Activated naive CD4-positive, alpha-beta T cell treated with anti-CD3 and anti-CD28 coated beads, Interleukin-2, amount 50 U/mL, for 72 hours (primary cell): ENCODE results near the gene TRABD. TPM values are rescaled to one million over a fixed set of nuclear protein-coding genes. Genes with fewer than 3 reads are reported as not detected.
"Not testable (repeated sequence)": the region's sequence is repeated elsewhere in the genome, so short reads cannot be mapped to it uniquely, and the experiment has no call there.

Experiments used
- ATAC-seq, 2 donors: fragments of 150-1000 bp; cut with Tn5 transposase; 2 replicates each; pipeline ENCODE4 v1.10.0; 2021; ENCODE audit warnings: mild to moderate bottlenecking in 2 of 2, moderate library complexity in 2 of 2
- DNase-seq, 2 donors: peaks; one replicate each; pipeline ENCODE4 v3.0.0; 2021 to 2022; ENCODE audit warnings: low spot score in 2 of 2
- H3K27ac Mint-ChIP-seq, 2 donors: one replicate each; pipeline ENCODE4 v1.8.0; 2022; ENCODE audit warnings: mild to moderate bottlenecking in 2 of 2, mixed read lengths in 2 of 2
- H3K36me3 Mint-ChIP-seq, 2 donors: one replicate each; pipeline ENCODE4 v1.8.0; 2022; ENCODE audit warnings: mixed read lengths in 2 of 2
- H3K9me3 Mint-ChIP-seq, 2 donors: one replicate each; pipeline ENCODE4 v1.8.0; 2022; ENCODE audit warnings: mixed read lengths in 2 of 2
- total RNA-seq, 2 donors: library from RNA; stranded (reverse); gene quantifications; one replicate each; pipeline ENCODE4 v1.2.3, GENCODE V29; 2022

Gene TRABD
- total RNA-seq, 2 donors from 2014 or later: 84.4 to 98.2 TPM

DNA sequence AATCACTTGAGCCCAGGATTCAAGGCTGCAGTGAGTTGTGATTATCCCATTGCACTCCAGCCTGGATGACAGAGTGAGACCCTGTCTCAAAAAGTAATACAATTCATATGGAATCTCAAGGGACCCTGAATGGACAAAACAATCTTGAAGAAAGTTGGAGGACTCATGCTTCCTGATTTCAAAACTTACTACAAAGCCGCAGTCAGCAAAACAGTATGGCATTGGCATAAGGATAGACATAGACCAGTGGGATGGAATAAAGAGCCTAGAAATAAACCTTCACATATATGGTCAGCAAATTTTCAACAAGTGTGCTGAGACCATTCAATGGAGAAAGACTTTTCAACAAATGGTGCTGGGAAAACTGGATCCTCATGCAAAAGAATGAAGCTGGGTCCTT lies 17.6 kb downstream of the TRABD start:
- Mint-ChIP-seq H3K36me3 (no peaks in the 10 kb centered on the region), H3K27ac (no peak overlapping the region), H3K9me3 (no peaks in the 10 kb centered on the region)
- DNase-seq: no peak
- no peak for ATAC-seq

DNA sequence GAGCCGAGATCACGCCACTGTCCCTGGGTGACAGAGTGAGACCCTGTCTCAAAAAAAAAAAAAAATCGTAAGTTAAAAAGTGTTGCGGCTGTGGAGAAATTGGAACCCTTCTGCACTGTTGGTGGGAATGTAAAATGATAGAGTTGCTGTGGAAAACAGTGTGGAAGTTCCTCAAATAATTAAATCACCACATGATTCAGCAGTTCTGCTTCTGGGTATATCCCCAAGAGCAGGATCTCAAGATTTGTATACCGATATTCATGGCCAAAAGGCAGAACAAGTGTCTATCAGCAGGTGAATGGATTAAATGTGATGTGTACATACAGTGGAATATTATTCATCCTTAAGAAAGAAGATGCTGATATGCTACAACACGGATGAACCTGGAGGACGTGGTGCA lies 18.9 kb downstream of the TRABD start:
- DNase-seq: no peak
- no peak for ATAC-seq
- H3K36me3 Mint-ChIP-seq: no peaks in the 10 kb centered on the region
- peak overlapping the region; percentile 6 to 40 for H3K27ac Mint-ChIP-seq
- no peaks in the 10 kb centered on the region for H3K9me3 Mint-ChIP-seq

DNA sequence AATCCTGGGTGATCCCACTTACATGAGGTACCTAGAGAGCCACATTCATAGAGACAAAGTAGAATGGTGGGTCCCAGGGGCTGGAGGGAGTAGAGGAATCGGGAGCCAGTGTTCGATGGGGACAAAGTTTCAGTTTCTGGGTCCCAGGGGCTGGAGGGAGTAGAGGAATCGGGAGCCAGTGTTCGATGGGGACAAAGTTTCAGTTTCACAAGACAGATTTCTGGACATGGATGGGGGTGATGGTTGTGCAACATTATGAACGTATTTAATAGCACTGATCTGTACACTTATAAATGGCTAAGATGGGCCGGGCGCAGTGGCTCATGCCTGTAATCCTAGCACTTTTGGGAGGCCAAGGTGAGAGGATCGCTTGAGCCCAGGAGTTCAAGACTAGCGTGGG lies 19.3 kb downstream of the TRABD start:
- not testable (repeated sequence) for DNase-seq

DNA sequence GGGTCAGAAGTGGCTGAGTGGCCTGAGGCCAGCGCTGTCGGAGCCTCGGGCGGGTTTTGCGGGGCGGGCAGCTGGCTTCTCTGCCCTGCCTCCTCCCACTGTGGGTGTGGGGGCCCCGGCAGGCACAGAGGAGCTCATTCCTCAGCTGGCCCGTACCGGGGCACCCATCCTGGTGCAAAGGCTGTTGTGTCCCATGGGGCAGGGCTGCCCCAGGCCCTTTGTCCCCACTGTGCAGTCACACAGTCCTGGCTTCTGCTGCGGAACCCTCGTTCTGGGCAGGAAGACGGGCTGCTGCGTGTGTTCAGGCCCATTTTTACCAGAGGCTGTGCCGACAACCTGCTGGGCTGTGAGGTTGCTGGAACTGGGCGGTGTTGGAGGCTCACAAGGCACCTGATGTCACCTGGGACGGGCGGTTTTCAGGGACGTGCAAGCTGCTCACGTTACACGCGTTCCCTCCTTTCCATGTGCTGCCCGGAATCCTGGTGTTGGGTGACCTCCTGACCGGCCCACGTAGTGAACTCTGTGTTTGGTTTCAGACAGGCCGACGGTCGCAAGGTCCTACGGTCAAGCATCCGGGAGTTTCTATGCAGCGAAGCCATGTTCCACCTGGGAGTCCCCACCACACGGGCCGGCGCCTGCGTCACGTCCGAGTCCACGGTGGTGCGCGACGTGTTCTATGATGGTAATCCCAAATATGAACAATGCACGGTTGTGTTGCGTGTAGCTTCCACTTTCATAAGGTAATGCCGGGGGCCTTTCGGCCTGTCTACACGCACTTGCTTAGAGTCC lies 20.3 kb downstream of the TRABD start:
- DNase-seq (no peak), ATAC-seq (no peak)
- Mint-ChIP-seq H3K36me3 (no peaks in the 10 kb centered on the region), H3K9me3 (no peaks in the 10 kb centered on the region), H3K27ac (no peak overlapping the region)

More for the DNA sequence above, 19.3 kb downstream of the TRABD start:
- ATAC-seq, H3K36me3 Mint-ChIP-seq, H3K9me3 Mint-ChIP-seq: not testable (repeated sequence)
- peak overlapping the region; percentile 40 to 41 for H3K27ac Mint-ChIP-seq

DNA sequence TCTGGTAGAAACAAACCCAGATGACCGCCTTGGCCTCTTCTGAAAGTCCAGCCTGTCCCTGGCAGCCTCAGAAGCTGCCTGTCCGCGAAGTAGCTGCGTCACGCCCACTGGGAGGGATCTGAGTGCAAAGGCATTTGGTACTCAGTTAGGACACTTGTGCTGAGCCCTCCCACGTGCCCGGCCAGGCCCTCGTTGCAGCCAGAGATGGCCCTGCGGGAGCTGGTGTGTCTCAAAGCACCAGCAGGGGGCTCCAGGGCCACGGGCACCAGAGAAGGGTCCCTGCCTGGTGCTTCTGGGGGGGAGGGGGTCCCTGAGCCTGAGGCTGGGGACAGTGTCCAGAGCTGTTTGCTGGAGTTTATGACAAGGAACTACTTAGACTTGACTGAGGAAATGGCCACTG lies 20.9 kb downstream of the TRABD start:
- H3K27ac Mint-ChIP-seq: no peak overlapping the region
- H3K36me3 Mint-ChIP-seq: no peaks in the 10 kb centered on the region
- no peaks in the 10 kb centered on the region for H3K9me3 Mint-ChIP-seq
- ATAC-seq (no peak), DNase-seq (no peak)

DNA sequence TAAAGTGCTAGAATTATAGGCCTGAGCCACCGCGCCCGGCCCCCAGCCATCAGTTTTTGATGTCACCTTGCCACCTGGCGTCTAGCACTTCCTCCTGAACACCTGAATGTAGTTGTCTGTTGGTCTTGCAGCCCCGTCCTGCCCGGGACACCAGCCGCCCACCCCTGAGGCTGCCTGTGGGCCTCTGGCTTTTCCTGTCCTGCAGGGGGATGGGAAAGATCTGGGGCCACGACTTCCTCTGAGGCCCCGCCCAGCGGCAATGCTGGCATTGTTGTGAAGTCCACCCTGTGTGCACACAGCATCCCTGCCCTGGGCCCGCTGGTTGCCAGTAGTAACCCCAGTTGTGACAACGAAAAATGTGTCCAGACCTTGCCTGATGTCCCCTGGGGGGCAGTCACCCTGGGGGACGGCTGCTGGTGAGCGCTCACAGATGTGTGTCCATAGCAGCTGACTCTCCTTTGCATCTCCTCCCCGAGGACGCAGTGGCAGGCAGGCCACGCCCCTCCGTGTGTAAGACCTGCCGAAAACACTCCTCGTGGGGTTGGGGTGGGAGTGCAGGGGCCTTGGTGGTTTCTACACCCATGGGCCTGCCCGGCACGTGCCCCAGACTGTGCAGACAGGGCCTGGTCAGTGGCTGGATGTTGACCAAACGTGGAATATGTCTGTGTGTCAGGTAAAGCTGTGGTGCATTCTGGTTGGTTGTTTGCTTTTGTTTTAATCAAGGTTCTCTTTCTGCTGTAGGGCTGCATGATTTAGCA lies 21.8 kb downstream of the TRABD start:
- DNase-seq (no peak), ATAC-seq (no peak)
- H3K9me3 Mint-ChIP-seq: no peaks in the 10 kb centered on the region
- no peak overlapping the region for H3K27ac Mint-ChIP-seq
- H3K36me3 Mint-ChIP-seq: no peaks in the 10 kb centered on the region

DNA sequence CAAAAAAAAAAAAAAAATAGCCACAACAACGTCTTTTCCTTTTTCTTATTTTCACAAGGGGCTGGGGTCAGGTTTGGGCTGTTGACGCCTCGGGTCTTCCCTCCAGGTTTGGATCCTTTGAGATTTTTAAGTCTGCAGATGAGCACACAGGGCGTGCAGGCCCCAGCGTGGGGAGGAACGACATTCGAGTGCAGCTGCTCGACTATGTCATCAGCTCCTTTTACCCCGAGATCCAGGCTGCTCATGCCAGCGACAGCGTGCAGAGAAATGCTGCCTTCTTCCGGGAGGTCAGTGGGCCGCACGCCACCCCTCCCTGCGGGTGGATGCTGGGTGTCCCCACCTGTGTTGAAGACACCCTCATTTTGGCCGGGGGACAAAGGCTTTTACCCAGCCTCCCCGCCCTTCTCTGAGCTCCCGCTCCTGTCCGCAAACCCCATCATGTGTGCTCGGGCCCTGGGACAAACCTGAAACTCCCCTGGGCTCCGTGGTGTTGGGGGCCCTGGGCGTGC lies 22.8 kb downstream of the TRABD start:
- no peak overlapping the region for H3K27ac Mint-ChIP-seq

DNA sequence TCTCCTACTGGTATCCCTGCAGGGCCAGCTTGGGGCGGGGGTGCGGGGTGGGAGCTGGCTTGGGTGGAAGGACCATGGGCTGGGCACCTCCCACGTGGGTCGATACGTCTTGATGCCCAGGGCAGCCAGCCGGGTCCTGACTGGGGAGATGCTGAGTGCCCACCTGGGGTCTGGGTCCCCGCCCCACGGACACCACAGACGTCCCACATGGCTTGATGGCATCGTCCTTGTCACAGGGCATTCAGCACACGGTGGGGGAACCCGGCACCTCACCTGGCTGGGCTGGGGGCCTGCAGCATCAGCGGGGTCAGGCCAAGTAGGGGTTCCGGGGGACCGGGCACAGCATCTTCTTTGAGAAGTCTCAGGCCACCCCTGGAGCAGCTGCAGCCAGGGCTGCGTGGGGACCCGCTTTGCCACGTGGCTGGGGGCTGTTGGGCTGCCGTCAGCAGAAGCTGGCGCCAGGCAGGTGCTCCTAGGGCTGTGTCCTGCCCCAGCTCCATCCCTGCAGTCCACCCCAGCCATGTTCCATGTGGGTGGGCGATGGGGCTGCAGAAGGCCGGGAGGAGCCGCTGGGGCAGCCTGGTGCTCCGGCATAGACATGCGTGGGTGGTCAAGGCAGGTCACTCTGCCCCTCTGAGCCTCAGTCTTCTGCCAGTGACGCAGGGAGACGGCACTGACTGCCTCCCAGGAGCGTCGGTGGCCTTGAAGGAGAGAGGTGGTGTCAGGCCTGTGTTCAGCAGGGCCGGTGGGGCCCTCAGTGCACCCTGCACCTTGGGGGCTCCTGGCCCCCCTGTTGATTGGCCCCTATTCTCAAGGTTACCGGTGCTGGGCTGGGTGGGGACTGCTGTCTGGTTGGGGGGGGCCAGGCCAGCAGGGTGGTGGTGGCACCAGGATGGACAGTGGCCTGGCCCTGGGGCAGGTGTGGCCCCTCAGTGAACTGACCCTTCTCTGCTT lies 23.5 kb downstream of the TRABD start:
- Mint-ChIP-seq H3K36me3 (no peaks in the 10 kb centered on the region), H3K9me3 (no peaks in the 10 kb centered on the region), H3K27ac (peak overlapping the region; percentile 37 to 77)
- peak in 1 of 2 donors; percentile 53 for DNase-seq
- peak; percentile 19 to 48 for ATAC-seq

More for the DNA sequence above, 22.8 kb downstream of the TRABD start:
- ATAC-seq (no peak), DNase-seq (no peak)
- H3K36me3 Mint-ChIP-seq: no peaks in the 10 kb centered on the region
- H3K9me3 Mint-ChIP-seq: no peaks in the 10 kb centered on the region

DNA sequence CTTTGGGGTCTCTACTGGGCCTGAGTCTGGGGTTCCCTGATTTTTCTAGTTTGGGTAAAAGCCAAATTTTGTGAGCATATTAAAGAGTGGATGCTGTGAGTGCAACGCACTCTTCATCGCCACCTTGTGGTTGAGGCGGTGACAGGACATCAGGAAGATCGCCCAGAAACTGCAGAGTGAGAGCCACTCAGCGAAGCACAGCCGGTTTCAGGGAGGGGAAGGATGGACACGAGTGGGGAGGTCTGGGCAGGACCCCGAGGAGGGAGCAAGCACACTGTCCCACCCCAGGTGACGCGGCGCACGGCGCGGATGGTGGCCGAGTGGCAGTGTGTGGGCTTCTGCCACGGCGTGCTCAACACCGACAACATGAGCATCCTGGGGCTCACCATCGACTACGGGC lies 24.2 kb downstream of the TRABD start:
- DNase-seq: peak; percentile 63 to 74
- Mint-ChIP-seq H3K36me3 (peaks cover 0 to 3% of the 10 kb centered on the region in 2 donors), H3K9me3 (no peaks in the 10 kb centered on the region), H3K27ac (peak overlapping the region; percentile 37 to 77)
- peak; percentile 68 to 71 for ATAC-seq

DNA sequence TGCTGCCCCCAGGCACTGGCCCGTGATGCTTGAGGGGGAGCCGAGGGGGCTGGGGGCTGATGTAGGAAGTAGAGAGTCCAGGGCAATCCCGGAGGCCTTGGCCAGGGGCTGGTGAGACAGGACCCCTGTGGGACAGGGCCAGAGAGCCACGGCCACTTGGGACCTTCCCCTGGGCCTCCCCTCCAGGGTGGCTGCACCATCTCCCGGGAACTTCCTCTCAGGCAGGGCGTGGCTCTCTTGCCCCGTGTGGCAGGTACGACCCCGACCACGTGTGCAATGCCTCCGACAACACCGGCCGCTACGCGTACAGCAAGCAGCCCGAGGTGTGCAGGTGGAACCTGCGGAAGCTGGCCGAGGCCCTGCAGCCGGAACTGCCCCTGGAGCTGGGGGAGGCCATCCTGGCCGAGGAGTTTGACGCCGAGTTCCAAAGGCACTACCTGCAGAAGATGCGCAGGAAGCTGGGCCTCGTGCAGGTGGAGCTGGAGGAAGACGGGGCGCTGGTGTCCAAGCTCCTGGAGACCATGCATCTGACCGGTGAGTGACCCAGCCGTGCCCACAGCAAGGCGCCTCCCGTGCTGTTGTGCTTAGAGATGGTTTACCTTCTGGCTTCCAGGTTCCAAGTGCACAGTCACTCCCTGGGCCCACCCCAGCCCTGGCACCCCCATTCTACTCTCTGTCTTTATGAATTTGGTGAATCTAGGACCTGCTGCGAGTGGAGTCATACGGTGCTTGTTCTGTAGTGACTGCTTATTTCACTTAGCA lies 24.8 kb downstream of the TRABD start:
- H3K27ac Mint-ChIP-seq: peak overlapping the region in 1 of 2 donors; percentile 77
- ATAC-seq: peak in 1 of 2 donors; percentile 11
- no peaks in the 10 kb centered on the region for H3K9me3 Mint-ChIP-seq

DNA sequence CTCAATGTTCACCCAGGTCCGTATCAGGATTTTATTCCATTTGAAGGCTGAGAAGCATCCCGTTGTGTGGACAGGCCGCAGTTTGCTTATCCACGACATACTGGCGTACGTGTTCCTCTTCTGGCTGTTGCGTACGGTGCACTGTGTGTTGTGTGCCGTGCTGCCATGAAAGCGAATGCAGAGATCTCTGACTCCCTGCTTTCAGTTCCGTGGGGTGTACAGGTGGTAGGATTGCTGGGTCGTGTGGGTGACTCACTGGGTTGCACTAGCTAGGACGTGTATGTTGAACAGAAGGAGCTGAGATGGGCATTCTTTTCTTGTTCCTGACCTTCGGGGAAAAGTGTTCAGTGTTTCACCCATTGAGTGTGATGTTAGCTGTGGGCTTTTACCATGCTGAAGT lies 25.4 kb downstream of the TRABD start:
- DNase-seq (no peak), ATAC-seq (no peak)
- Mint-ChIP-seq H3K36me3 (peaks cover 0 to 4% of the 10 kb centered on the region in 2 donors), H3K27ac (no peak overlapping the region), H3K9me3 (no peaks in the 10 kb centered on the region)

More for the DNA sequence above, 24.8 kb downstream of the TRABD start:
- DNase-seq: peak in 1 of 2 donors; percentile 55
- H3K36me3 Mint-ChIP-seq: peaks cover 0 to 4% of the 10 kb centered on the region in 2 donors

DNA sequence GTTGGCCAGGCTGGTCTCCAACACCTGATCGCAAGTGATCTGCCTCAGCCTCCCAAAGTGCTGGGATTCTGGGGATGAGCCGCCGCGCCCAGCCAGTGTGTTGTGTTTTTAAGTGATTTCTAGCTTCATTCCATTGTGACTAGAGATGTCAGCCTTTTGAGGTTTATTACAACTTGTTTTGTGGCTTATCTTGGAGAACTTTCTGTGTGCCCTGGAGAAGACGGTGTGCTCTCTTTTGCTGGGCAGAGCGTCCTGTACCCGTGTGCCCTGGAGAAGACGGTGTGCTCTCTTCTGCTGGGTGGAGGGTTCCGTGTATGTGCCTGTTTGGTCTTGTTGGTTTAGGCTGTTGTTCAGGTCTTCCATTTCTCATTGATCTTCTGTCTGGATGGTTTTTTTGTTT lies 27.6 kb downstream of the TRABD start:
- Mint-ChIP-seq H3K27ac (peak overlapping the region; percentile 3 to 62), H3K36me3 (peaks cover 0 to 4% of the 10 kb centered on the region in 2 donors), H3K9me3 (no peaks in the 10 kb centered on the region)
- ATAC-seq (no peak), DNase-seq (no peak)

DNA sequence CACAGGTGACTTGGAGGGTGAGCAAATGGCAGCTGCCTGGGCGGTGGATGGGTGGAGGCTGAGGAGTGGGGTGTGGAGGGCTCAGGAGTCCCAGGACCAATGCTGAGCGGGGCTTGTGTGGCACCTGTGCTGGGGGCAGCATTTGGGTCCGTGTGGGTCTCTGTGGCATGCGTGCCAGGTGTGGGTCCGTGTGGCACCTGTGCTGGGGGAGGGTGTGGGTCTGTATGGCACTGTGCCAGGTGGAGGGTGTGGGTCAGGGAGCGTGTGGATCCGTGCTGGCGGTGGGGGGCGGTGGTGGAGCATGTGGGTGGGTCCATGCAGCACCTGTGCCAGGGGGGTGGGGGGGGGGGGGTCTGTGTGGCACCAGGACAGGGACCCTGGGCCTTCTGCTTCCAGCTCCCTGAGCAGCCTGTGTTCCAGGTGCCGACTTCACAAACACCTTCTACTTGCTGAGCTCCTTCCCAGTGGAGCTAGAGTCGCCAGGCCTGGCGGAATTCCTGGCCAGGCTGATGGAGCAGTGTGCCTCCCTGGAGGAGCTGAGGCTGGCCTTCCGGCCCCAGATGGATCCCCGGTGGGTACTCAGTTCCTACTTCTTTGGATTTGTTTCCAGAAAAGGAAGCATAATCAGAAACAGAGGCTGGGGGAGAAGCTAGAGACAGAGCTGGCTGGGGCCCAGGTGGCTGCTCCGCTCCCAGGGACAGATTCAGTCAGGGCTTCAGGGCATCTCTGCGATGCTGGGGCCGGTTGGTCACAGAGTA lies 29.8 kb downstream of the TRABD start:
- DNase-seq (no peak), ATAC-seq (no peak)
- no peaks in the 10 kb centered on the region for H3K9me3 Mint-ChIP-seq
- peaks cover 0 to 4% of the 10 kb centered on the region in 2 donors for H3K36me3 Mint-ChIP-seq
- peak overlapping the region; percentile 32 to 62 for H3K27ac Mint-ChIP-seq

DNA sequence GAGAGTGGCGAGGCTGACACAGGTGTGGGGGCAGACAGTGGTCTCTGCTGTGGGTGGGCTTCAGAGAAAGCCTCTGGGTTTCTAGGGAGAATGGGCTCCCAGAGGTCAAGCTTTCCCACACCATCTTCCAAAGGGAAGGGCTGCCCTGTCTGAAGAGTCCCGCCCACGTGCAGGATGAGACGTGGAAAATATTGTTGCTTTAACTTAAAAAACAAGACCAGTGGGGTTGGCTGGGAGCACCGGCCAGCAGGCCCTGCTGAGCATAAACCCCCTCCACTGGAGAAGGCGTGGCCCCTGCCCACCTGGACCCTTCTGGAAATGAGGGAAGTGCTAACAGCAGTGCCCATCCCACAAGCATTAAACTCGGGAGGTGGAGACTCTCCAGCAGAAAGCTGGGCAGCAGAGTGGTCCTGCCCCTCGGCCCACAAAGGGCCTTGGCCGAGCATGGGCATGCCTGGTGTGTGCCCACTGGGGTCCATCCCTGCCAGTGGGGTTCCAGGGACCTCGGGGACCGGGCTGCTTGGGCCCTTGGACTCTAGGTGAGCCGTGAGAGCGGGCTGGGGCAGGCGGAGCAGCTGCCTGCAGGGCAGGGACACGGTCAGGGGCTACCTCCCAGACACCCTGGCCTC lies 30.5 kb downstream of the TRABD start:
- H3K36me3 Mint-ChIP-seq: peaks cover 3 to 4% of the 10 kb centered on the region in 2 donors

More for the DNA sequence above, 30.5 kb downstream of the TRABD start:
- no peak for DNase-seq
- peak in 1 of 2 donors; percentile 6 for ATAC-seq
- peak overlapping the region in 1 of 2 donors; percentile 62 for H3K27ac Mint-ChIP-seq
- H3K9me3 Mint-ChIP-seq: no peaks in the 10 kb centered on the region
